K562 (cell line): ENCODE results near the gene CCDC28B. TPM values are rescaled to one million over a fixed set of nuclear protein-coding genes. Genes with fewer than 3 reads are reported as not detected.

Experiments
- CBX2 ChIP-seq: fragments of 200-600 bp; sonication (generic); IDR thresholded peaks from one replicate; pipeline ENCODE4 v1.6.1; 2012; ENCODE audit warnings: mild to moderate bottlenecking, low read length, inconsistent platforms; ENCODE audit not compliant: insufficient read depth, poor library complexity, severe bottlenecking
- JUNB ChIP-seq: fragments of 450-650 bp; formaldehyde crosslinking; conservative IDR thresholded peaks from 2 replicates; pipeline ENCODE4 v1.4.0; 2020; ENCODE audit warnings: mild to moderate bottlenecking
- MAFF ChIP-seq: IDR thresholded peaks from 2 replicates; pipeline ENCODE4 v1.6.1; 2012; ENCODE audit warnings: low read length, improper control_type of control experiment
- NR4A1 ChIP-seq, 2 experiments: fragments of 250-450 bp in 1 of 2; fragments of 450-650 bp in 1 of 2; sonication (Bioruptor Pico) in 1 of 2; IDR thresholded peaks; 2 replicates each; pipeline versions ENCODE4 v1.4.0 to v1.6.1; 2016 to 2020; ENCODE audit warnings: mild to moderate bottlenecking in 2 of 2, missing compliant biosample characterization in 1 of 2, missing genetic modification characterization in 1 of 2, moderate library complexity in 1 of 2
- RBM15 ChIP-seq: fragments of 200-400 bp; formaldehyde crosslinking; IDR thresholded peaks from 2 replicates; pipeline ENCODE4 v1.6.1; 2018; ENCODE audit warnings: mild to moderate bottlenecking, low read length, moderate library complexity; ENCODE audit not compliant: insufficient read depth
- SP2 ChIP-seq: IDR thresholded peaks from 2 replicates; pipeline ENCODE4 v1.6.1; 2011; ENCODE audit warnings: mild to moderate bottlenecking, low read depth, low read length, moderate library complexity; ENCODE audit not compliant: poor library complexity, severe bottlenecking; ENCODE audit errors: extremely low read depth
- SREBF1 ChIP-seq: fragments of 150-350 bp; IDR thresholded peaks from 2 replicates; pipeline ENCODE4 v1.6.1; 2014; ENCODE audit warnings: antibody characterized with exemption, low read depth, low read length, borderline replicate concordance
- ZNF165 ChIP-seq: fragments of 250-450 bp; sonication (Bioruptor Pico); IDR thresholded peaks from 2 replicates; pipeline ENCODE4 v1.4.0; 2020; ENCODE audit warnings: borderline replicate concordance
- ZNF263 ChIP-seq: sonication (generic); formaldehyde crosslinking; IDR thresholded peaks from 2 replicates; pipeline ENCODE4 v1.8.0; 2022; ENCODE audit warnings: mild to moderate bottlenecking, missing genetic modification reagents, borderline replicate concordance
- ZNF407 ChIP-seq: fragments of 450-650 bp; IDR thresholded peaks from 2 replicates; pipeline ENCODE4 v1.6.1; 2016; ENCODE audit warnings: low read depth
- ZNF699 ChIP-seq: fragments of 250-450 bp; sonication (Bioruptor Pico); IDR thresholded peaks from 2 replicates; pipeline ENCODE4 v1.8.0; 2021; ENCODE audit warnings: mild to moderate bottlenecking, moderate library complexity; ENCODE audit not compliant: insufficient replicate concordance
- polyA plus RNA-seq, 8 experiments: library from polyadenylated mRNA; depleted of rRNA in 4 of 8; stranded (reverse) in 5 of 8; unstranded in 3 of 8; fragments of >200 nt; fragmentation: Nextera tagmentation in 2 of 8; fragmentation: Illumina TruSeq in 1 of 8; extraction: Ambion mirVana in 2 of 8; extraction: Trizol in 1 of 8; gene quantifications; 2 replicates each; pipeline versions ENCODE4 v1.2.1 to v1.2.3, GENCODE V29; 2011 to 2014; ENCODE audit warnings: inconsistent platforms in 1 of 8, missing spikeins in 1 of 8
- total RNA-seq, 7 experiments: library from RNA; depleted of rRNA in 6 of 7; stranded (reverse); fragments of >200 nt in 6 of 7; fragmentation: Illumina TruSeq in 2 of 7; extraction: Trizol in 2 of 7; gene quantifications; 2 replicates each; pipeline versions ENCODE4 v1.2.1 to v1.2.3, GENCODE V29; 2011 to 2021; ENCODE audit warnings: low replicate concordance in 1 of 7
- TF ChIP-seq, protein P1 (sequence below): fragments of 250-450 bp; sonication (Bioruptor Pico); IDR thresholded peaks from 2 replicates; pipeline ENCODE4 v1.5.0; 2022; ENCODE audit warnings: mild to moderate bottlenecking
- TF ChIP-seq, protein P2 (sequence below): fragments of 450-650 bp; conservative IDR thresholded peaks from 2 replicates; pipeline ENCODE4 v1.6.1; 2016; ENCODE audit warnings: missing genetic modification characterization, low read depth, mild to moderate bottlenecking, missing compliant biosample characterization, moderate library complexity

Gene CCDC28B
- total and polyA plus RNA-seq, 9 of the 15 experiments (the other 6 are each of a cell fraction or from before 2014, with no cell fraction given), result 5.7 to 54.5 (median 31.7) TPM

DNA sequence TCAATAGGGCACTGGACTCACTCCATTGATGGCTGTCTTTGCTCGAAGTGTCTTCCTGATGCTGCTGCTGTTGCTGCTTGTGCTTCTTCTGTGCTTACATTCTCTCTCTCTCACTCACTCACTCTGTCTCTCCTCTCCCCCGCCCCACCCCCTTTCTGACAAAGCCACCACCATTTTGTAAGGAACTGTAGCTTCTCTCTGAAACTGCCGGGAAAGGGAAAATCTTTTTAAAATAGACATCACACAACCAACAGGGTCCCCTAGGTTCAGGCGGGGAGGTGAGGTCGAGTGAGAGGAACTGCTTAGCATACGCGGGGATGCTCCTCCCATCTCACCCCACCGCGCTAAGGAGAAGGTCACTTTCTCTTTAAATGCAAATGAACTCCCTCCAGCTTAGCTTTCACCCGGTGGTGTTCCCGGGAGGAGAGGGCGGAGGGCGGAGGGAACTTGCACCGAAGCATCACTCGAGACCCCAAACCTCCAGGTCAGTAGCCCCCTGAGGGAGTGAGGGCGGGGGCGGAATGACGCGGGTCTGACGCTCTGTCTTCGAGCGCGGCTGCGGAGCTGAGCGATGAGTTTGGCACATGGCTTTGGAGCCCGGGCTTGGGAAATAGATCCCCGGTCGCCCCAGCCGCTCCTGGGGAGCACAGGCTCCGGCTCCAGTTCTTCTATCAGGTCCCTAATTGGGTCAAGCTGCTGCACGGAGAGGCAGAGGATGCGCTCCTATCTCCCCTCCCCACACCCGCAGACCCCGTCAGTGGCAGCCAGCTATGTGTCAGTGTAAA is at the start of gene CCDC28B (continued):
- TF ChIP-seq, protein P1, sequence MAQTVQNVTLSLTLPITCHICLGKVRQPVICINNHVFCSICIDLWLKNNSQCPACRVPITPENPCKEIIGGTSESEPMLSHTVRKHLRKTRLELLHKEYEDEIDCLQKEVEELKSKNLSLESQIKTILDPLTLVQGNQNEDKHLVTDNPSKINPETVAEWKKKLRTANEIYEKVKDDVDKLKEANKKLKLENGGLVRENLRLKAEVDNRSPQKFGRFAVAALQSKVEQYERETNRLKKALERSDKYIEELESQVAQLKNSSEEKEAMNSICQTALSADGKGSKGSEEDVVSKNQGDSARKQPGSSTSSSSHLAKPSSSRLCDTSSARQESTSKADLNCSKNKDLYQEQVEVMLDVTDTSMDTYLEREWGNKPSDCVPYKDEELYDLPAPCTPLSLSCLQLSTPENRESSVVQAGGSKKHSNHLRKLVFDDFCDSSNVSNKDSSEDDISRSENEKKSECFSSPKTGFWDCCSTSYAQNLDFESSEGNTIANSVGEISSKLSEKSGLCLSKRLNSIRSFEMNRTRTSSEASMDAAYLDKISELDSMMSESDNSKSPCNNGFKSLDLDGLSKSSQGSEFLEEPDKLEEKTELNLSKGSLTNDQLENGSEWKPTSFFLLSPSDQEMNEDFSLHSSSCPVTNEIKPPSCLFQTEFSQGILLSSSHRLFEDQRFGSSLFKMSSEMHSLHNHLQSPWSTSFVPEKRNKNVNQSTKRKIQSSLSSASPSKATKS, result no peak
- no peak for TF ChIP-seq CBX2
- no peak for TF ChIP-seq ZNF407
- TF ChIP-seq ZNF165, result no peak
- TF ChIP-seq, protein P2, sequence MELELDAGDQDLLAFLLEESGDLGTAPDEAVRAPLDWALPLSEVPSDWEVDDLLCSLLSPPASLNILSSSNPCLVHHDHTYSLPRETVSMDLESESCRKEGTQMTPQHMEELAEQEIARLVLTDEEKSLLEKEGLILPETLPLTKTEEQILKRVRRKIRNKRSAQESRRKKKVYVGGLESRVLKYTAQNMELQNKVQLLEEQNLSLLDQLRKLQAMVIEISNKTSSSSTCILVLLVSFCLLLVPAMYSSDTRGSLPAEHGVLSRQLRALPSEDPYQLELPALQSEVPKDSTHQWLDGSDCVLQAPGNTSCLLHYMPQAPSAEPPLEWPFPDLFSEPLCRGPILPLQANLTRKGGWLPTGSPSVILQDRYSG (tag), result 0 out of 2 replicates have a peak, but pooled peaks have one; percentile 32
- no peak for TF ChIP-seq JUNB (CRISPR knock-in tag)
- TF ChIP-seq SREBF1, result no peak
- 0 out of 2 replicates have a peak, but pooled peaks have one; percentile 34 for TF ChIP-seq ZNF263 (CRISPR knock-in tag)
- no peak for TF ChIP-seq NR4A1 (CRISPR knock-in tag; IDR thresholded peaks at IDR 0.05)
- TF ChIP-seq NR4A1 (tag; IDR thresholded peaks at IDR 0.05), result no peak
- TF ChIP-seq SP2, result no peak
- 0 out of 2 replicates have a peak, but pooled peaks have one; percentile 0 for TF ChIP-seq MAFF
- no peak for TF ChIP-seq ZNF699 (CRISPR knock-in tag)
- no peak for TF ChIP-seq RBM15
